ENCODE data around the gene ARSG.
"Not testable (repeated sequence)": the region's sequence is repeated elsewhere in the genome, so short reads cannot be mapped to it uniquely, and the experiment has no call there.

The ARSG gene

GRCh38 chr17:68273722-68274121 is 17.6 kb upstream of the ARSG start:
- Histone ChIP-seq H3K9ac (ENCODE audit: low read length) (no peak overlapping the region), H3K9me2 (replicated peaks; ENCODE audit: insufficient read depth, low read length) (no peaks in the 10 kb centered on the region), H3K36me3 (ENCODE audit: low read length) (peaks cover 59% of the 10 kb centered on the region), H3K27ac (ENCODE audit: low read depth, low read length) (no peak overlapping the region), H3F3A (ENCODE audit: insufficient read depth) (peaks cover 18% of the 10 kb centered on the region), H3K4me3 (ENCODE audit: insufficient read depth, low read length, poor library complexity, severe bottlenecking) (no peak overlapping the region), H3K9me3 (ENCODE audit: insufficient read depth, low read length) (no peaks in the 10 kb centered on the region), H3K4me2 (ENCODE audit: low read depth, low read length, poor library complexity, severe bottlenecking) (no peak overlapping the region), H3K27me3 (ENCODE audit: low read length) (no peaks in the 10 kb centered on the region), H4K20me1 (ENCODE audit: low read depth, low read length) (peaks cover 7% of the 10 kb centered on the region; the same call in 1 of the 2 replicates), H2AFZ (ENCODE audit: low read depth, low read length, severe bottlenecking) (no peak overlapping the region), H3K79me2 (ENCODE audit: insufficient read depth, low read length) (peaks cover 54% of the 10 kb centered on the region)
- TF ChIP-seq CTCF (IDR thresholded peaks at IDR 0.05; ENCODE audit: insufficient read depth, low read length, poor library complexity, severe bottlenecking) (no peak), EZH2phosphoT487 (conservative IDR thresholded peaks at IDR 0.05; ENCODE audit: low read length) (no peak)

DNA sequence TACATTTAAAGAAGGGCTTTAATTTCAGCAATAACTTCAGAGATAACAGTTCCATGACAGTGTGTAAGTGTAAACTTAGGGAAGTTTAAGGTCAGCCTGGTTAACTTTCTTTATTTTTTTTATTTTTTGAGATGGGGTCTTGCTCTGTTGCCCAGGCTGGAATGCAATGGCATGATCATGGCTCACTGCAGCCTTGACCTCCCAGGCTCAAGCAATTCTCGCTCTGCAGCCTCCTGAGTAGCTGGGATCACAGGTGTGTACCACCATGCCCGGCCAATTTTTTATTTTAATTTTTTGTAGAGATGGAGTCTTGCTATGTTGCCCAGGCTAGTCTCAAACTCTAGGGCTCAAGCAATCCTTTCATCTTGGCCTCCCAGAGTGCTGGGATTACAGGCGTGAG is 15.0 kb upstream of the ARSG start:
- H3K4me3 ChIP-seq (ENCODE audit: insufficient read depth, low read length, poor library complexity, severe bottlenecking); H3K4me2 ChIP-seq (ENCODE audit: low read depth, low read length, poor library complexity, severe bottlenecking); H3K27me3 ChIP-seq (ENCODE audit: low read length); H3K27ac ChIP-seq (ENCODE audit: low read depth, low read length); H3K9me3 ChIP-seq (ENCODE audit: insufficient read depth, low read length); H3K9me2 ChIP-seq (replicated peaks; ENCODE audit: insufficient read depth, low read length); H2AFZ ChIP-seq (ENCODE audit: low read depth, low read length, severe bottlenecking); H3K9ac ChIP-seq (ENCODE audit: low read length): not testable (repeated sequence)
- Histone ChIP-seq H3F3A (ENCODE audit: insufficient read depth) (peaks cover 17% of the 10 kb centered on the region; the same call in 1 of the 2 replicates), H3K79me2 (ENCODE audit: insufficient read depth, low read length) (peaks cover 75% of the 10 kb centered on the region), H4K20me1 (ENCODE audit: low read depth, low read length) (peaks cover 15% of the 10 kb centered on the region; the same call in 1 of the 2 replicates), H3K36me3 (ENCODE audit: low read length) (peaks cover 71% of the 10 kb centered on the region)

DNA sequence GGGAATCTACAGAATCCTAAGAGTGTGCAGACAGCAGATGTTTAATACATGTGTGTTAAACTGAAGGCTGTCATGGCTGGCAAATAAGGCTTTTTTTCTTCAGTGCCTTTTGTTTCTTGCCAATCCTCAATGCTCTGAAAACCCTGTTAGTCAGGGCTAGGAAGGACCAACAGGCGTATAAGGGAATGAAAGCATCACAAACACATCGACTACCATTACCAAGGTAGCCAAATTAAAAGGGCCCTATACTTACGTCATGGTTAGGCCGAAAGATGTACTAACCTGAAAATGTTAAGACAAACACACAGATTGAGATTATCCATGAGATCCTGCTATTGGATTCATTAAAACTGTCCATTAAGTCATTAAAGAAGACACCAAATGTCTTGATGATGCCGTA is 13.5 kb upstream of the ARSG start:
- Histone ChIP-seq H3K79me2 (ENCODE audit: insufficient read depth, low read length) (peaks cover 75% of the 10 kb centered on the region), H3K36me3 (ENCODE audit: low read length) (peaks cover 62% of the 10 kb centered on the region), H3K4me2 (ENCODE audit: low read depth, low read length, poor library complexity, severe bottlenecking) (no peak overlapping the region), H4K20me1 (ENCODE audit: low read depth, low read length) (peaks cover 15% of the 10 kb centered on the region; the same call in 1 of the 2 replicates), H3K9ac (ENCODE audit: low read length) (no peak overlapping the region), H2AFZ (ENCODE audit: low read depth, low read length, severe bottlenecking) (no peak overlapping the region), H3F3A (ENCODE audit: insufficient read depth) (peaks cover 14% of the 10 kb centered on the region; the same call in 1 of the 2 replicates), H3K27ac (ENCODE audit: low read depth, low read length) (no peak overlapping the region), H3K9me3 (ENCODE audit: insufficient read depth, low read length) (no peaks in the 10 kb centered on the region), H3K27me3 (ENCODE audit: low read length) (no peaks in the 10 kb centered on the region), H3K9me2 (replicated peaks; ENCODE audit: insufficient read depth, low read length) (no peaks in the 10 kb centered on the region), H3K4me3 (ENCODE audit: insufficient read depth, low read length, poor library complexity, severe bottlenecking) (no peak overlapping the region)
- no peak for TF ChIP-seq EZH2phosphoT487 (conservative IDR thresholded peaks at IDR 0.05; ENCODE audit: low read length)
- no peak for TF ChIP-seq CTCF (IDR thresholded peaks at IDR 0.05; ENCODE audit: insufficient read depth, low read length, poor library complexity, severe bottlenecking)

- not testable (repeated sequence) for H3K9me2 ChIP-seq (replicated peaks; ENCODE audit: insufficient read depth, low read length); H3K9me3 ChIP-seq (ENCODE audit: insufficient read depth, low read length); H3K27ac ChIP-seq (ENCODE audit: low read depth, low read length); H3K4me2 ChIP-seq (ENCODE audit: low read depth, low read length, poor library complexity, severe bottlenecking); H3K4me3 ChIP-seq (ENCODE audit: insufficient read depth, low read length, poor library complexity, severe bottlenecking); H3K9ac ChIP-seq (ENCODE audit: low read length); H4K20me1 ChIP-seq (ENCODE audit: low read depth, low read length); H2AFZ ChIP-seq (ENCODE audit: low read depth, low read length, severe bottlenecking); H3K27me3 ChIP-seq (ENCODE audit: low read length)
- peaks cover 92% of the 10 kb centered on the region for H3K79me2 ChIP-seq (ENCODE audit: insufficient read depth, low read length)
- peaks cover 13% of the 10 kb centered on the region for H3F3A ChIP-seq (ENCODE audit: insufficient read depth)
- H3K36me3 ChIP-seq (ENCODE audit: low read length), result peaks cover 38% of the 10 kb centered on the region
Observed at GRCh38 chr17:68281965-68282364, 9.3 kb upstream of the ARSG start.

Data from SU-DHL-6 (cell line).